Caco-2 (cell line): Measurements from ENCODE around the gene CTNNA2. TPM values are rescaled to one million over a fixed set of nuclear protein-coding genes. Genes with fewer than 3 reads are reported as not detected.

Experiments
- BruUV-seq: library from RNA; stranded (reverse); fragments of 400-500 nt; replicated peaks from 2 replicates; lab custom pipeline; 2021; lab: Mats Ljungman, UMichigan
- CTCF ChIA-PET: fragments of 300-600 bp; sonication (Branson Sonifier 250); formaldehyde crosslinking; loops from one replicate; lab custom pipeline; 2022; ENCODE audit warnings: antibody characterized with exemption; lab: Charles Lee
- POLR2A ChIA-PET: fragments of 300-600 bp; sonication (Branson Sonifier 250); formaldehyde crosslinking; loops from one replicate; lab custom pipeline; 2022; ENCODE audit warnings: antibody characterized with exemption; lab: Charles Lee
- DNase-seq, 2 experiments: peaks; one replicate each; pipeline versions ENCODE4 v3.0.0 to v3.0.0-alpha.2; 2020 to 2022
- H3K27me3 ChIP-seq: replicated peaks from 2 replicates; pipeline ENCODE4 v1.6.0; 2011; ENCODE audit warnings: low read length; ENCODE audit not compliant: control insufficient read depth, insufficient read depth
- H3K36me3 ChIP-seq: 2 replicates; pipeline ENCODE4 v1.5.1; 2011; ENCODE audit warnings: low read length; ENCODE audit not compliant: control insufficient read depth, insufficient read depth
- H3K4me1 ChIP-seq: fragments of 250-450 bp; sonication (Bioruptor Pico); 2 replicates; pipeline ENCODE4 v1.5.1; 2020; ENCODE audit warnings: mild to moderate bottlenecking
- H3K4me3 ChIP-seq: 2 replicates; pipeline ENCODE4 v1.5.1; 2011; ENCODE audit warnings: low read depth, mild to moderate bottlenecking, control low read depth, low read length
- H3K9me3 ChIP-seq: fragments of 250-450 bp; sonication (Bioruptor Pico); 2 replicates; pipeline ENCODE4 v1.5.1; 2020; ENCODE audit warnings: mild to moderate bottlenecking, moderate library complexity
- H3K27ac Mint-ChIP-seq: one replicate; pipeline ENCODE4 v1.8.0; 2022; ENCODE audit warnings: mixed read lengths; ENCODE audit not compliant: unreplicated experiment
- H3K27me3 Mint-ChIP-seq: one replicate; pipeline ENCODE4 v1.8.0; 2022; ENCODE audit warnings: mixed read lengths; ENCODE audit not compliant: insufficient read depth, unreplicated experiment
- H3K36me3 Mint-ChIP-seq: one replicate; pipeline ENCODE4 v1.8.0; 2022; ENCODE audit warnings: mild to moderate bottlenecking, mixed read lengths; ENCODE audit not compliant: insufficient read depth, unreplicated experiment
- H3K4me1 Mint-ChIP-seq: one replicate; pipeline ENCODE4 v1.8.0; 2022; ENCODE audit warnings: low read depth, mixed read lengths; ENCODE audit not compliant: unreplicated experiment
- H3K4me3 Mint-ChIP-seq: one replicate; pipeline ENCODE4 v1.8.0; 2022; ENCODE audit warnings: mild to moderate bottlenecking, moderate library complexity, mixed read lengths; ENCODE audit not compliant: unreplicated experiment
- H3K9me3 Mint-ChIP-seq: one replicate; pipeline ENCODE4 v1.8.0; 2022; ENCODE audit warnings: mixed read lengths; ENCODE audit not compliant: unreplicated experiment
- CTCF ChIP-seq, 2 experiments: fragments of 200-600 bp in 1 of 2; IDR thresholded peaks; 1 replicate in 1 of 2; 2 replicates in 1 of 2; pipeline versions ENCODE4 v1.5.1 to v1.8.0; 2011 to 2022; ENCODE audit warnings: antibody characterized with exemption in 1 of 2, control low read depth in 1 of 2, inconsistent platforms in 1 of 2, low read depth in 1 of 2, low read length in 1 of 2, mild to moderate bottlenecking in 1 of 2, moderate library complexity in 1 of 2; ENCODE audit not compliant: insufficient read depth in 1 of 2, severe bottlenecking in 1 of 2, unreplicated experiment in 1 of 2
- intact Hi-C: fragments of 100-400 bp; cut with micrococcal nuclease; formaldehyde crosslinking; loops from one replicate; pipeline ENCODE4 v1.10.0; 2022; ENCODE audit not compliant: unreplicated experiment
- total RNA-seq: library from RNA; stranded (reverse); gene quantifications from 2 replicates; pipeline ENCODE4 v1.2.3, GENCODE V29; 2022

CTNNA2 gene
- total RNA-seq, 1 experiment from 2014 or later: not detected

- Mint-ChIP-seq H3K4me1 (no peaks in the 10 kb centered on the region), H3K27me3 (no peaks in the 10 kb centered on the region), H3K4me3 (no peak overlapping the region), H3K36me3 (no peaks in the 10 kb centered on the region), H3K9me3 (no peaks in the 10 kb centered on the region), H3K27ac (no peak overlapping the region)
- BruUV-seq: no TSS peak
- Histone ChIP-seq H3K9me3 (0 out of 2 replicates have a peak, but pooled peaks cover under 1% of the 10 kb centered on the region), H3K4me1 (no peaks in the 10 kb centered on the region), H3K27me3 (no peaks in the 10 kb centered on the region), H3K36me3 (no peaks in the 10 kb centered on the region), H3K4me3 (no peak overlapping the region)
- intact Hi-C loops: no loop called here
- no peak for DNase-seq
- CTCF ChIA-PET: interaction anchor here (1.6 kb wide), 1 partner anchor 85 kb away, joined by 4 read pairs; no protein-coding TSS in a partner anchor
- no peak for TF ChIP-seq CTCF (IDR thresholded peaks at IDR 0.05; ENCODE audit: insufficient read depth in 1 of 2, low read depth in 1 of 2, low read length in 1 of 2, severe bottlenecking in 1 of 2, unreplicated experiment in 1 of 2)
- POLR2A ChIA-PET: no interaction called here
Observed at GRCh38 chr2:80154231-80154915, 641.5 kb downstream of the CTNNA2 start.

GRCh38 chr2:80164375-80164774 is 651.5 kb downstream of the CTNNA2 start:
- Mint-ChIP-seq H3K36me3 (no peaks in the 10 kb centered on the region), H3K27ac (no peak overlapping the region), H3K4me1 (no peaks in the 10 kb centered on the region), H3K9me3 (peaks cover 31% of the 10 kb centered on the region), H3K4me3 (no peak overlapping the region), H3K27me3 (no peaks in the 10 kb centered on the region)
- Histone ChIP-seq H3K36me3 (no peaks in the 10 kb centered on the region), H3K27me3 (no peaks in the 10 kb centered on the region), H3K4me1 (peaks cover 10% of the 10 kb centered on the region; the same call in 1 of the 2 replicates), H3K4me3 (no peak overlapping the region), H3K9me3 (peaks cover 10% of the 10 kb centered on the region; the same call in 1 of the 2 replicates)
- no peak for DNase-seq
- ChIA-PET CTCF (no interaction called here), POLR2A (no interaction called here)
- TF ChIP-seq CTCF (IDR thresholded peaks at IDR 0.05; ENCODE audit: insufficient read depth in 1 of 2, low read depth in 1 of 2, low read length in 1 of 2, severe bottlenecking in 1 of 2, unreplicated experiment in 1 of 2): no peak
- no TSS peak for BruUV-seq
- intact Hi-C loops: no loop called here

- no peak for TF ChIP-seq CTCF (IDR thresholded peaks at IDR 0.05; ENCODE audit: insufficient read depth in 1 of 2, low read depth in 1 of 2, low read length in 1 of 2, severe bottlenecking in 1 of 2, unreplicated experiment in 1 of 2)
- peaks cover 10% of the 10 kb centered on the region; the same call in 1 of the 2 replicates for H3K4me1 ChIP-seq
- no peak overlapping the region for H3K4me3 ChIP-seq
- ChIA-PET CTCF (no interaction called here), POLR2A (no interaction called here)
- Mint-ChIP-seq H3K9me3 (peaks cover 21% of the 10 kb centered on the region), H3K4me1 (no peaks in the 10 kb centered on the region), H3K27ac (no peak overlapping the region), H3K36me3 (no peaks in the 10 kb centered on the region), H3K4me3 (no peak overlapping the region), H3K27me3 (no peaks in the 10 kb centered on the region)
- H3K9me3 ChIP-seq: no peaks in the 10 kb centered on the region; the same call in 1 of the 2 replicates
- BruUV-seq: no TSS peak
- no peak for DNase-seq
- intact Hi-C loops: loop anchor here (1.0 kb wide), 1 partner anchor 72 kb away; no protein-coding TSS in a partner anchor
- no peaks in the 10 kb centered on the region for H3K36me3 ChIP-seq
- no peaks in the 10 kb centered on the region for H3K27me3 ChIP-seq
Observed at GRCh38 chr2:80166483-80167171, 653.8 kb downstream of the CTNNA2 start.
